A673 (cell line): ENCODE results near the gene CAPZB.

Experiments
- EZH2 ChIP-seq: fragments of 200-600 bp; sonication (generic); IDR thresholded peaks from 2 replicates; pipeline ENCODE4 v1.6.1; 2017; ENCODE audit warnings: borderline replicate concordance, low read depth, mild to moderate bottlenecking, mixed read lengths, antibody characterized with exemption, low read length; ENCODE audit not compliant: poor library complexity, severe bottlenecking
- TF ChIP-seq, protein P1 (sequence below): fragments of 300-800, 200-600 bp; sonication (generic); conservative IDR thresholded peaks from 2 replicates; pipeline ENCODE4 v1.5.1; 2017; ENCODE audit warnings: low read depth, mild to moderate bottlenecking, antibody characterized with exemption, low read length, moderate library complexity, mixed read lengths

DNA sequence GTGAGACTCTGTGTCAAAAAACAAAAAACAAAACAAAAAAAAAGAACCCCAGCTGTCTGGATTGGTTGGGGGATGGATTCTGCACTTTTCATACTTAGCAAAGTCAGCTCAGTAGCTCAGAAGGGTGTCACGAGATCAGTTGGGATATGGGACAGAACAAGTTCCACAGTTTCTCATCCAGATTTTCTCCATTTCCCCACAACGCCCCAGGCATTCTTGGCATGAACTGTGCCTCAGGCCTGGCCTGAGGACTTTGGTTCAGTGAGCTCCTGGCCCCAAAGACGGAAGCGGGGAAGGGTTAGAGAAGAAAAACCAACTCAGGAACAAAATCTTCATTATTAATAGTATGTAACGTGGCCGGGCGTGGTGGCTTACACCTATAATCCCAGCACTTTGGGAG, 175.3 kb downstream of the CAPZB start:
- TF ChIP-seq, protein P1, sequence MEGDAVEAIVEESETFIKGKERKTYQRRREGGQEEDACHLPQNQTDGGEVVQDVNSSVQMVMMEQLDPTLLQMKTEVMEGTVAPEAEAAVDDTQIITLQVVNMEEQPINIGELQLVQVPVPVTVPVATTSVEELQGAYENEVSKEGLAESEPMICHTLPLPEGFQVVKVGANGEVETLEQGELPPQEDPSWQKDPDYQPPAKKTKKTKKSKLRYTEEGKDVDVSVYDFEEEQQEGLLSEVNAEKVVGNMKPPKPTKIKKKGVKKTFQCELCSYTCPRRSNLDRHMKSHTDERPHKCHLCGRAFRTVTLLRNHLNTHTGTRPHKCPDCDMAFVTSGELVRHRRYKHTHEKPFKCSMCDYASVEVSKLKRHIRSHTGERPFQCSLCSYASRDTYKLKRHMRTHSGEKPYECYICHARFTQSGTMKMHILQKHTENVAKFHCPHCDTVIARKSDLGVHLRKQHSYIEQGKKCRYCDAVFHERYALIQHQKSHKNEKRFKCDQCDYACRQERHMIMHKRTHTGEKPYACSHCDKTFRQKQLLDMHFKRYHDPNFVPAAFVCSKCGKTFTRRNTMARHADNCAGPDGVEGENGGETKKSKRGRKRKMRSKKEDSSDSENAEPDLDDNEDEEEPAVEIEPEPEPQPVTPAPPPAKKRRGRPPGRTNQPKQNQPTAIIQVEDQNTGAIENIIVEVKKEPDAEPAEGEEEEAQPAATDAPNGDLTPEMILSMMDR, result no peak
- no peak for TF ChIP-seq EZH2
